HL-60 (cell line): ENCODE results near the gene DMRTC2.

Source experiments
- DNase-seq, 2 experiments: peaks; one replicate each; pipeline ENCODE4 v3.0.0-alpha.2; 2010 to 2020; ENCODE audit warnings: low read depth in 1 of 2, low spot score in 1 of 2
- H3K27ac ChIP-seq: fragments of 250-450 bp; sonication (Bioruptor Pico); replicated peaks from 2 replicates; pipeline ENCODE4 v1.5.1; 2020; ENCODE audit warnings: mild to moderate bottlenecking, moderate library complexity
- H3K27me3 ChIP-seq: fragments of 250-450 bp; sonication (Bioruptor Pico); 2 replicates; pipeline ENCODE4 v1.5.1; 2021; ENCODE audit warnings: mild to moderate bottlenecking, moderate library complexity; ENCODE audit not compliant: insufficient read depth, poor library complexity, severe bottlenecking
- H3K4me3 ChIP-seq: replicated peaks from 2 replicates; pipeline ENCODE4 v1.5.1; 2011; ENCODE audit warnings: mild to moderate bottlenecking, control low read depth, low read length; ENCODE audit not compliant: insufficient read depth
- CTCF ChIP-seq: IDR thresholded peaks from one replicate; pipeline ENCODE4 v1.5.1; 2011; ENCODE audit warnings: low read length, control low read depth, inconsistent platforms; ENCODE audit not compliant: insufficient read depth
- GABPA ChIP-seq: IDR thresholded peaks from 2 replicates; pipeline ENCODE4 v1.6.1; 2012; ENCODE audit warnings: low read depth
- POLR2AphosphoS5 ChIP-seq: IDR thresholded peaks from 2 replicates; pipeline ENCODE4 v1.6.1; 2012; ENCODE audit warnings: low read depth
- REST ChIP-seq: IDR thresholded peaks from 2 replicates; pipeline ENCODE4 v1.6.1; 2012; ENCODE audit warnings: low read depth; ENCODE audit not compliant: insufficient replicate concordance
- SPI1 ChIP-seq: IDR thresholded peaks from 2 replicates; pipeline ENCODE4 v1.6.1; 2012; ENCODE audit warnings: low read depth, mild to moderate bottlenecking, borderline replicate concordance

DMRTC2 gene

GRCh38 chr19:41811036-41811435 is 33.8 kb upstream of the DMRTC2 start:
- no peak overlapping the region for H3K4me3 ChIP-seq
- H3K27ac ChIP-seq = peak overlapping the region; percentile 66
- DNase-seq = peak; percentile 78 to 94
- TF ChIP-seq SPI1 (peak; percentile 96), POLR2AphosphoS5 (peak; percentile 47; the same call in 1 of the 2 replicates), REST (no peak)
- no peaks in the 10 kb centered on the region for H3K27me3 ChIP-seq

GRCh38 chr19:41811981-41812380 is 32.9 kb upstream of the DMRTC2 start:
- no peak for DNase-seq
- no peaks in the 10 kb centered on the region for H3K27me3 ChIP-seq
- H3K4me3 ChIP-seq = no peak overlapping the region
- H3K27ac ChIP-seq = no peak overlapping the region; the same call in 1 of the 2 replicates
- TF ChIP-seq REST = no peak
- TF ChIP-seq SPI1 = no peak
- TF ChIP-seq CTCF = no peak
- TF ChIP-seq POLR2AphosphoS5 = no peak
- no peak for TF ChIP-seq GABPA

- no peak overlapping the region for H3K27ac ChIP-seq
- H3K4me3 ChIP-seq = no peak overlapping the region
- DNase-seq = no peak
- H3K27me3 ChIP-seq = no peaks in the 10 kb centered on the region
- TF ChIP-seq CTCF = no peak
- no peak for TF ChIP-seq SPI1
- no peak for TF ChIP-seq POLR2AphosphoS5
- TF ChIP-seq REST = no peak
- TF ChIP-seq GABPA = no peak
These were observed 30.9 kb upstream of the DMRTC2 start for GRCh38 chr19:41813911-41814310.

GRCh38 chr19:41815301-41815700 is 29.5 kb upstream of the DMRTC2 start:
- TF ChIP-seq GABPA = no peak
- TF ChIP-seq POLR2AphosphoS5 = no peak
- TF ChIP-seq SPI1 = no peak
- no peak for TF ChIP-seq CTCF
- TF ChIP-seq REST = no peak
- no peak overlapping the region for H3K27ac ChIP-seq
- H3K27me3 ChIP-seq = no peaks in the 10 kb centered on the region
- H3K4me3 ChIP-seq = no peak overlapping the region
- DNase-seq = no peak
